ENCODE results near the gene EIF4EBP3. TPM values are rescaled to one million over a fixed set of nuclear protein-coding genes. Genes with fewer than 3 reads are reported as not detected.

The EIF4EBP3 gene
- total and polyA plus RNA-seq, 2 donors (not counting 3 experiments of a cell fraction or from before 2014, with no cell fraction given), result 3.7 to 7.6 TPM

- Histone ChIP-seq H3K27ac (ENCODE audit: insufficient read depth, low read depth, low read length) (peak overlapping the region; percentile 79), H2AFZ (ENCODE audit: low read depth, low read length) (no peak overlapping the region), H4K20me1 (replicated peaks; ENCODE audit: control insufficient read depth, extremely low read depth, insufficient read depth, low read length) (no peaks in the 10 kb centered on the region), H3K36me3 (ENCODE audit: control insufficient read depth in 2 of 2, extremely low read depth in 1 of 2, insufficient read depth in 2 of 2, low read length in 2 of 2) (no peaks in the 10 kb centered on the region), H3K9ac (replicated peaks; ENCODE audit: extremely low read depth, insufficient read depth, low read length) (peak overlapping the region; percentile 88), H3K9me3 (replicated peaks; ENCODE audit: control insufficient read depth, insufficient read depth, low read length) (no peaks in the 10 kb centered on the region), H3K4me2 (ENCODE audit: insufficient read depth, low read length) (peak overlapping the region; percentile 94), H3K9me1 (replicated peaks; ENCODE audit: control insufficient read depth, extremely low read depth, insufficient read depth, low read length) (no peaks in the 10 kb centered on the region), H3K4me3 (replicated peaks in 1 of 3; ENCODE audit: insufficient read depth in 1 of 3, low read depth in 1 of 3, low read length in 3 of 3) (peak overlapping the region; percentile 54 to 92 (median 83)), H3K27me3 (ENCODE audit: control insufficient read depth in 2 of 2, insufficient read depth in 2 of 2, low read length in 2 of 2) (no peaks in the 10 kb centered on the region), H3K79me2 (ENCODE audit: control insufficient read depth, insufficient read depth, low read length) (peaks cover 37% of the 10 kb centered on the region), H3K4me1 (ENCODE audit: control insufficient read depth, extremely low read depth, insufficient read depth, low read length) (peaks cover 15% of the 10 kb centered on the region)
- POLR2A ChIA-PET, result interaction anchor here (0.7 kb wide), 1 partner anchor 1533 kb away, joined by 3 read pairs; no protein-coding TSS in a partner anchor
- TSS peak; percentile 62 for BruUV-seq (replicated peaks)
- TF ChIP-seq EZH2 (IDR thresholded peaks at IDR 0.05; ENCODE audit: borderline replicate concordance, low read depth, low read length, severe bottlenecking), result no peak
- no peak for TF ChIP-seq MAX (IDR thresholded peaks at IDR 0.05; ENCODE audit: insufficient read depth, insufficient read length)
- TF ChIP-seq POLR2A (IDR thresholded peaks at IDR 0.05; ENCODE audit: low read depth, low read length), result no peak
- TF ChIP-seq JUN (IDR thresholded peaks at IDR 0.05; ENCODE audit: borderline replicate concordance, insufficient read depth, insufficient read length, low read depth), result no peak
- no peak for TF ChIP-seq FOS (IDR thresholded peaks at IDR 0.05; ENCODE audit: borderline replicate concordance, insufficient read depth, low read length)
- TF ChIP-seq MYC (IDR thresholded peaks at IDR 0.05; ENCODE audit: low read depth, low read length), result no peak
- CTCF ChIA-PET, result interaction anchor here (1.1 to 3.9 kb wide), 2 partner anchors 9 to 75 kb away, joined by 3 to 18 read pairs; partner anchors contain the start of gene EIF4EBP3
- peak; percentile 58 for FAIRE-seq
- intact Hi-C loops (cut with micrococcal nuclease), result loop anchor here (2.0 kb wide), 1 partner anchor 82 kb away; the partner anchor contains the start of gene TMCO6
- peak; percentile 53 for DNase-seq (ENCODE audit: low read depth, low spot score)
- dilution Hi-C loops (cut with MboI; ENCODE audit: extremely low pct_ligation_motif_present, low sequenced_read_pairs), result no loop called here
Measured at GRCh38 chr5:140556438-140556837, 9.0 kb downstream of the EIF4EBP3 start.

Data from endothelial cell of umbilical vein (primary cell).